ENCODE measurements around the gene TSPAN31. TPM values are rescaled to one million over a fixed set of nuclear protein-coding genes. Genes with fewer than 3 reads are reported as not detected.

TSPAN31 gene
- total RNA-seq, 1 donor from 2014 or later: 61.3 TPM

DNA sequence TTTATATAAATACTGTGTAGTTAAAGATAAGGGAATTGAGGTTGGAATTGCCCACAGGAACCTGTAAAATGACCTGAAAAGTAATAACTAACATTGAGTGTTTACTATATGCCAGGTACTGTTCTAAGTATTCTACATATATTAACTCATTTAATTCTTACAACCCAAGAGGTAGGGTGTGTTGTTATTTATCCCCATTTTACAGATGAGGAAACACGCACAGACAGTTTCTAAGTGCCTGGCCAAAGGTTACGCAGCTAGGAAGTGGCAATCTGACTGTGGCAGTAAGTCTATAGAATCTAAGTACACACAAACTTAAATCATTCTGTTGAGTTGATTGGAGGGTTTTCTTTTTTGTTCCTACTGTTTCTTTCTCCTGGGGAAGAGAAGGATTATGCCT lies 1.1 kb upstream of the TSPAN31 start:
- Histone ChIP-seq H3K4me3 (no peak overlapping the region), H3K27me3 (peaks cover 51% of the 10 kb centered on the region), H3K79me2 (ENCODE audit: low read depth) (peaks cover 16% of the 10 kb centered on the region), H3K4me1 (peaks cover 23% of the 10 kb centered on the region), H4K20me1 (ENCODE audit: low read depth) (peaks cover 3% of the 10 kb centered on the region), H3K9me3 (ENCODE audit: low read depth) (no peaks in the 10 kb centered on the region), H3K4me2 (no peak overlapping the region), H3K27ac (no peak overlapping the region), H3K9ac (no peak overlapping the region), H2AFZ (replicated peaks) (no peak overlapping the region), H3F3A (ENCODE audit: low read depth) (peaks cover 59% of the 10 kb centered on the region), H3K36me3 (no peaks in the 10 kb centered on the region)
- H3K27me3 Mint-ChIP-seq (ENCODE audit: insufficient read depth, low read depth): peaks cover 17% of the 10 kb centered on the region
- TF ChIP-seq, protein P1, sequence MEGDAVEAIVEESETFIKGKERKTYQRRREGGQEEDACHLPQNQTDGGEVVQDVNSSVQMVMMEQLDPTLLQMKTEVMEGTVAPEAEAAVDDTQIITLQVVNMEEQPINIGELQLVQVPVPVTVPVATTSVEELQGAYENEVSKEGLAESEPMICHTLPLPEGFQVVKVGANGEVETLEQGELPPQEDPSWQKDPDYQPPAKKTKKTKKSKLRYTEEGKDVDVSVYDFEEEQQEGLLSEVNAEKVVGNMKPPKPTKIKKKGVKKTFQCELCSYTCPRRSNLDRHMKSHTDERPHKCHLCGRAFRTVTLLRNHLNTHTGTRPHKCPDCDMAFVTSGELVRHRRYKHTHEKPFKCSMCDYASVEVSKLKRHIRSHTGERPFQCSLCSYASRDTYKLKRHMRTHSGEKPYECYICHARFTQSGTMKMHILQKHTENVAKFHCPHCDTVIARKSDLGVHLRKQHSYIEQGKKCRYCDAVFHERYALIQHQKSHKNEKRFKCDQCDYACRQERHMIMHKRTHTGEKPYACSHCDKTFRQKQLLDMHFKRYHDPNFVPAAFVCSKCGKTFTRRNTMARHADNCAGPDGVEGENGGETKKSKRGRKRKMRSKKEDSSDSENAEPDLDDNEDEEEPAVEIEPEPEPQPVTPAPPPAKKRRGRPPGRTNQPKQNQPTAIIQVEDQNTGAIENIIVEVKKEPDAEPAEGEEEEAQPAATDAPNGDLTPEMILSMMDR (IDR thresholded peaks at IDR 0.05): no peak
- TF ChIP-seq EZH2 (IDR thresholded peaks at IDR 0.05) (no peak), EZH2phosphoT487 (IDR thresholded peaks at IDR 0.05) (no peak)
- H3K9me3 Mint-ChIP-seq: no peaks in the 10 kb centered on the region
- H3K4me1 Mint-ChIP-seq: peaks cover 40% of the 10 kb centered on the region
- H3K4me3 Mint-ChIP-seq: peak overlapping the region; percentile 95
- H3K36me3 Mint-ChIP-seq: peaks cover 19% of the 10 kb centered on the region
- no peak for DNase-seq (ENCODE audit: low spot score)
- no peak overlapping the region for H3K27ac Mint-ChIP-seq

DNA sequence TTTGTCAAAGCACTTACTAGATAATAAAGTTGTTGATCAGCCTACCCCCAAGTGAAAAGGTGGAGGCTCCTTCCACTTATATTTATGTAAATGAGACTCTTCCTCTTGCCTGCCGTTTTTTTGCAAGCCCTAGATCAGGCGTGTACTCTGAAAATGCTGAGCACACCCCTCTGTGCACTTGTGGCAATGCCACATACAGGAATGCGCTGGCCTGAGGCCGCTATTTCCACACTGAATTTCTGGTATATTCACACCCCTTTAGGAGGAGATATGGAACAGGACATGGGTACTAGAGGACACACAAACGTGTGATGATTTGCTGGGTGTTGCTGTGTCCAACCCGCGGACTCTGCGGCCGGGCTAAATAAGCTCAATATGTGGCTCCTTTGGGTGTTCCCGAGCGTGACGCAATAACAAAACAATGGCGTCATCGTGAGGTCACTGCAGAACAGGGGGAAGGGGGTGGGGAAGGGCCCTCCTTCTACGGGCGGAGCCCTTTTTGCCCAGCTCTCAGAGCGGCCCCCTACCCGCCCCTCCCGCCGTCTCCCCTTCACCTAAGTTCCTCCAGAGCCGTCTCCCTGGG lies 554 bp upstream of the TSPAN31 start:
- peak overlapping the region; percentile 99 for H3K27ac Mint-ChIP-seq
- Histone ChIP-seq H4K20me1 (ENCODE audit: low read depth) (peaks cover 2% of the 10 kb centered on the region), H3K79me2 (ENCODE audit: low read depth) (peaks cover 21% of the 10 kb centered on the region), H3K9me3 (ENCODE audit: low read depth) (no peaks in the 10 kb centered on the region), H3K27ac (peak overlapping the region; percentile 94), H2AFZ (replicated peaks) (peak overlapping the region; percentile 85), H3K4me2 (peak overlapping the region; percentile 98), H3K36me3 (no peaks in the 10 kb centered on the region), H3K9ac (no peak overlapping the region), H3K27me3 (peaks cover 46% of the 10 kb centered on the region), H3F3A (ENCODE audit: low read depth) (peaks cover 61% of the 10 kb centered on the region), H3K4me1 (peaks cover 20% of the 10 kb centered on the region), H3K4me3 (peak overlapping the region; percentile 87)
- no peak for DNase-seq (ENCODE audit: low spot score)
- H3K4me3 Mint-ChIP-seq: peak overlapping the region; percentile 95
- H3K9me3 Mint-ChIP-seq: no peaks in the 10 kb centered on the region
- H3K4me1 Mint-ChIP-seq: peaks cover 36% of the 10 kb centered on the region
- H3K36me3 Mint-ChIP-seq: peaks cover 24% of the 10 kb centered on the region
- TF ChIP-seq EZH2phosphoT487 (IDR thresholded peaks at IDR 0.05) (no peak), EZH2 (IDR thresholded peaks at IDR 0.05) (no peak)
- TF ChIP-seq, protein P1 (IDR thresholded peaks at IDR 0.05): no peak
- H3K27me3 Mint-ChIP-seq (ENCODE audit: insufficient read depth, low read depth): peaks cover 13% of the 10 kb centered on the region

DNA sequence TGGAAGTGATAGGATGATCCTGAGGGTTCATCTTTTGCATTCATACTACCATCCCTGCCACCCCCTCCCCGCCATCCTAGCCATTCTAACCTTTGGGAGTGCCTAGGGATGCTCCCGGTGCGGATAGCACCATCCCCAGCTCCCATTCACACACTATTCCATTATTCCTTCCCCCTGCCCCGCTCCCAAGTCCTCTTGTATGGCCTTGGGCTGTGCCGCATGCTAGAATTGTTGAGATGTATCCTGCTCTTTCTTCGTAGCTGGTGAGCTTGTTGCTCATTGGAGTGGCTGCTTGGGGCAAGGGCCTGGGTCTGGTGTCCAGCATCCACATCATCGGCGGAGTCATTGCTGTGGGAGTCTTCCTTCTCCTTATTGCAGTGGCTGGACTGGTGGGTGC lies 644 bp downstream of the TSPAN31 start:
- peak overlapping the region; percentile 94 for H3K27ac ChIP-seq
- no peaks in the 10 kb centered on the region for H4K20me1 ChIP-seq (ENCODE audit: low read depth)
- H3K27me3 ChIP-seq: peaks cover 34% of the 10 kb centered on the region
- peak overlapping the region; percentile 87 for H3K4me3 ChIP-seq
- H3K4me3 Mint-ChIP-seq: peak overlapping the region; percentile 95
- H3K4me2 ChIP-seq: peak overlapping the region; percentile 98
- TF ChIP-seq EZH2phosphoT487 (IDR thresholded peaks at IDR 0.05) (no peak), EZH2 (IDR thresholded peaks at IDR 0.05) (no peak)
- TF ChIP-seq, protein P1 (IDR thresholded peaks at IDR 0.05): no peak
- peaks cover 64% of the 10 kb centered on the region for H3F3A ChIP-seq (ENCODE audit: low read depth)
- no peaks in the 10 kb centered on the region for H3K9me3 ChIP-seq (ENCODE audit: low read depth)
- no peaks in the 10 kb centered on the region for H3K36me3 ChIP-seq
- H3K79me2 ChIP-seq (ENCODE audit: low read depth): peaks cover 33% of the 10 kb centered on the region
- peaks cover 30% of the 10 kb centered on the region for H3K36me3 Mint-ChIP-seq
- DNase-seq (ENCODE audit: low spot score): peak; percentile 38
- H3K9me3 Mint-ChIP-seq: no peaks in the 10 kb centered on the region
- H3K27ac Mint-ChIP-seq: peak overlapping the region; percentile 99
- peak overlapping the region; percentile 85 for H2AFZ ChIP-seq (replicated peaks)
- H3K4me1 ChIP-seq: peaks cover 9% of the 10 kb centered on the region
- H3K4me1 Mint-ChIP-seq: peaks cover 30% of the 10 kb centered on the region
- H3K9ac ChIP-seq: peak overlapping the region; percentile 57
- H3K27me3 Mint-ChIP-seq (ENCODE audit: insufficient read depth, low read depth): peaks cover 9% of the 10 kb centered on the region

Measured in neural progenitor cell (in vitro differentiated cells).